Upper lobe of left lung (tissue), 6 donors: ENCODE results near the gene SCN10A. TPM values are rescaled to one million over a fixed set of nuclear protein-coding genes. Genes with fewer than 3 reads are reported as not detected.

Experiments
- ATAC-seq, 2 donors: fragments of 200-7000 bp; cut with Tn5 transposase; one replicate each; pipeline ENCODE4 v1.9.1; 2022; ENCODE audit warnings: mild to moderate bottlenecking in 2 of 2, moderate library complexity in 2 of 2; ENCODE audit not compliant: low FRiP score in 2 of 2
- DNase-seq, 2 donors: peaks; one replicate each; pipeline ENCODE4 v3.0.0-alpha.2; 2019 to 2020
- H3K27ac ChIP-seq, 4 donors: fragments of 200-600 bp; sonication (generic); one replicate each; pipeline ENCODE4 v1.5.1; 2016 to 2019
- H3K27me3 ChIP-seq, 4 donors: fragments of 200-600 bp; sonication (generic); one replicate each; pipeline ENCODE4 v1.5.1; 2017 to 2019
- H3K36me3 ChIP-seq, 4 donors: fragments of 200-600 bp; sonication (generic); one replicate each; pipeline ENCODE4 v1.5.1; 2016 to 2019
- H3K4me1 ChIP-seq, 4 donors: fragments of 200-600 bp; sonication (generic); one replicate each; pipeline ENCODE4 v1.5.1; 2018 to 2019
- H3K4me3 ChIP-seq, 4 donors: fragments of 200-600 bp; sonication (generic); one replicate each; pipeline ENCODE4 v1.5.1; 2017 to 2019; ENCODE audit warnings: mild to moderate bottlenecking in 2 of 4, moderate library complexity in 1 of 4
- H3K9me3 ChIP-seq, 4 donors: fragments of 200-600 bp; sonication (generic); one replicate each; pipeline ENCODE4 v1.5.1; 2018 to 2019
- CTCF ChIP-seq, 6 experiments: fragments of 450-650 bp in 4 of 6; fragments of 200-600 bp in 2 of 6; sonication (generic) in 2 of 6; IDR thresholded peaks; one replicate each; pipeline ENCODE4 v1.5.1; 2016 to 2019; ENCODE audit warnings: antibody characterized with exemption in 6 of 6
- EP300 ChIP-seq, 4 donors: sonication (generic); formaldehyde crosslinking; IDR thresholded peaks; one replicate each; pipeline ENCODE4 v1.5.1; 2017; ENCODE audit warnings: antibody characterized with exemption in 4 of 4, control low read depth in 2 of 4
- POLR2A ChIP-seq, 4 donors: fragments of 450-650 bp; IDR thresholded peaks; one replicate each; pipeline ENCODE4 v1.5.1; 2016 to 2017; ENCODE audit warnings: antibody characterized with exemption in 4 of 4, mild to moderate bottlenecking in 2 of 4
- POLR2AphosphoS5 ChIP-seq, 2 donors: sonication (generic); formaldehyde crosslinking; IDR thresholded peaks; one replicate each; pipeline ENCODE4 v1.5.1; 2017; ENCODE audit warnings: antibody characterized with exemption in 2 of 2
- WGBS, 2 donors: methylation state at CpG; one replicate each; pipeline ENCODE4 v1.1.5; 2017 to 2018; 5-methylcytosine and 5-hydroxymethylcytosine counted together
- total RNA-seq, 6 donors: library from RNA; depleted of rRNA in 4 of 6; stranded (reverse); fragments of >200 nt in 4 of 6; gene quantifications; one replicate each; pipeline versions ENCODE4 v1.1.0 to v1.2.1, GENCODE V29; 2016 to 2021
- donor health status: DM: no; HTN: no; CAD: no; lungs with moderate emphysema.
- donor health status: DM: no; HTN: yes; CAD: no; lungs with severe emphysema.

The SCN10A gene
- total RNA-seq, 6 donors from 2014 or later, result not detected

DNA sequence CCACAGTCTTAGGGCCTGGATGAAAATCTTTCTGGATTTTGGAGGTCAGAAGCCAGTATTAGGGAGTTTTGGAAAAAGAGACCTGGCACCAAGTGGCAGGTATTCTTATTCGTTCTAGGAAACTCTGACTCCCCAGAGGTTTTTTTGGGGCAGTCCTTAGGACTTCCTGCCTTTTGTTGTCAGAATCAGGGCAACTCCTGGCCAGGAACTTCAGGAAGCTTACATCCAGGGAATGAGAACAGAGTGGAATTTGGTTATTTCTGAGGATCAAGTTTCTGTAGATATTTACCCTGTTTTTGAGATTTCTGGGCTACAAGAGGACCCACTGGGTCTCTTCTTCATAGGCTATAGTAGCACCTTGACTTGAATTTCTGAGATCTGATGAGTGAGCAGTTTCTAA is 15.5 kb downstream of the SCN10A start:
- no peak for DNase-seq
- no peak overlapping the region for H3K4me3 ChIP-seq
- 50 to 65% methylated on average over 1 of the region's 1 CpG for WGBS, 2 donors
- H3K27me3 ChIP-seq, result no peaks in the 10 kb centered on the region
- TF ChIP-seq POLR2A (IDR thresholded peaks at IDR 0.05), result no peak
- no peak for TF ChIP-seq EP300 (IDR thresholded peaks at IDR 0.05)
- no peak for TF ChIP-seq CTCF (IDR thresholded peaks at IDR 0.05)
- TF ChIP-seq POLR2AphosphoS5 (IDR thresholded peaks at IDR 0.05), result no peak
- no peaks in the 10 kb centered on the region for H3K9me3 ChIP-seq
- no peaks in the 10 kb centered on the region for H3K36me3 ChIP-seq
- ATAC-seq, result no peak
- H3K4me1 ChIP-seq, result no peaks in the 10 kb centered on the region
- H3K27ac ChIP-seq, result no peak overlapping the region

DNA sequence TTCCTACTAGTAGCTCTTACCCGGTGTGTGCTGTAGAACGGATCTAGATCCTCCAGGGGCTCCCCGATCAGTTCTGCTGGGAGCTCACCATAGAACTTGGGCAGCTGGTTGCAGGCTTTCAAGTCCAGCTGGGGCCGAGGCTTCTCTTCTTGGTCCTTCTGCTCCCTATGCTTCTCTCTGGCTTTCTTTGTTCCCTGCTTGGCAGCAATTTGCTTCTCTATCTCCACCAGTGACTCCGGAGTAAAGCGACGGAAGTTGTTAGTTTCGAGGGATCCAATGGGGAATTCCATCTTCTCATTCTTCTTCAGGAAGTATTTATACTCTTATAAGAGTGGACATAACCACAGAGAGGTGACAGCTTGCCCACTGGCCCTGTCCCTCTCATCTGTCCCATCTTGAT is 22.3 kb downstream of the SCN10A start:
- Histone ChIP-seq H3K4me3 (no peak overlapping the region), H3K4me1 (no peaks in the 10 kb centered on the region), H3K27me3 (no peaks in the 10 kb centered on the region), H3K9me3 (no peaks in the 10 kb centered on the region), H3K36me3 (no peaks in the 10 kb centered on the region), H3K27ac (no peak overlapping the region)
- TF ChIP-seq POLR2A (IDR thresholded peaks at IDR 0.05) (no peak), EP300 (IDR thresholded peaks at IDR 0.05) (no peak), CTCF (IDR thresholded peaks at IDR 0.05) (no peak), POLR2AphosphoS5 (IDR thresholded peaks at IDR 0.05) (no peak)
- no peak for ATAC-seq
- no peak for DNase-seq
- WGBS, 2 donors, result 81 to 84% methylated on average over 8 of the region's 8 CpGs

DNA sequence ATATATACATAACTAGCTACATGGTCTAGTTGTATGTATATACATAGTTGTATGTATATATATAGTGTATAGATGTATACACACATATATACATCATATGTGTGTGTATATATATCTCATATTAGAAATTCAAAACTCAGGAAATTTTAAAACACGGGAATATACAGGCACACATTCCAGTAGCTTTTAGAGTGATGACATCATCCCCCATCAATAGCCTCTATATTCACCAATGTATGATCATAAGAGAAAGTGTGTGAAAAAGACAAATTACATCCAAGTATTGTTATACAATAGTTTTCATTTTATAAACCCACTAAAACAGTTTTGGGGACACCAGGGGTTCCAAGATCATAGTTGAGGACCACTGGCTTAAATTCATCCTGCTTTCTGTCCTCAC is 23.0 kb downstream of the SCN10A start:
- 59 to 86% methylated on average over 1 of the region's 1 CpG for WGBS, 2 donors
- Histone ChIP-seq H3K36me3 (no peaks in the 10 kb centered on the region), H3K4me1 (no peaks in the 10 kb centered on the region), H3K27me3 (no peaks in the 10 kb centered on the region), H3K27ac (no peak overlapping the region), H3K4me3 (no peak overlapping the region), H3K9me3 (no peaks in the 10 kb centered on the region)
- ATAC-seq, result no peak
- no peak for DNase-seq
- TF ChIP-seq POLR2A (IDR thresholded peaks at IDR 0.05), result no peak
- no peak for TF ChIP-seq EP300 (IDR thresholded peaks at IDR 0.05)
- TF ChIP-seq POLR2AphosphoS5 (IDR thresholded peaks at IDR 0.05), result no peak

DNA sequence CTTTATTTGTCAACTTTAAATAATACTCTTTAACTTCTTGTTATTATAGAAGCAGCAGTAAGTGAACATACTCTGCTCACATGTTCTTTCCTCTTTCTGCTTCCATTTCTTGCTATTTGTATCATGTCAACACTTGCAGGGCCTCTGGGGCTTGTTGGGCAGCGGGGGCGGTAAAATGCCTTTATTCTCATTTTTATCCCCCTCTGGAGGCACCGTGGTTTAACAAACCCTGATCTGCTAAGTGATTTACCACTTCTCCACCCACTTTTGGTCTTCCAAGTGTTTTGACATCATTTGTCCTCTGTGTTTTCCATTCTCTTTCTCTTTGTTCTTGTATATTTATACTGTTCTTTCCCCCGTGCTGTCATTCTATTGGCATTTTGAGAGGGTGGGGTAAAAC is 33.9 kb downstream of the SCN10A start:
- WGBS, 2 donors, result 60 to 70% methylated on average over 4 of the region's 4 CpGs
- no peak for TF ChIP-seq POLR2AphosphoS5 (IDR thresholded peaks at IDR 0.05)
- no peak for TF ChIP-seq CTCF (IDR thresholded peaks at IDR 0.05)
- no peak for TF ChIP-seq EP300 (IDR thresholded peaks at IDR 0.05)
- no peak for TF ChIP-seq POLR2A (IDR thresholded peaks at IDR 0.05)
- no peak overlapping the region for H3K4me3 ChIP-seq
- H3K9me3 ChIP-seq, result no peaks in the 10 kb centered on the region
- ATAC-seq, result peak in 1 of 2 donors; percentile 41
- no peaks in the 10 kb centered on the region for H3K36me3 ChIP-seq
- H3K27ac ChIP-seq, result no peak overlapping the region
- no peak for DNase-seq
- H3K4me1 ChIP-seq, result no peaks in the 10 kb centered on the region
- no peaks in the 10 kb centered on the region for H3K27me3 ChIP-seq

GRCh38 chr3:38773528-38773927 is 42.5 kb downstream of the SCN10A start:
- ATAC-seq, result no peak
- H3K36me3 ChIP-seq, result no peaks in the 10 kb centered on the region
- H3K9me3 ChIP-seq, result peaks cover 0 to under 1% (median 0%) of the 10 kb centered on the region in 4 donors
- no peak overlapping the region for H3K27ac ChIP-seq
- no peak for TF ChIP-seq POLR2AphosphoS5 (IDR thresholded peaks at IDR 0.05)
- TF ChIP-seq EP300 (IDR thresholded peaks at IDR 0.05), result no peak
- TF ChIP-seq POLR2A (IDR thresholded peaks at IDR 0.05), result no peak
- TF ChIP-seq CTCF (IDR thresholded peaks at IDR 0.05), result no peak
- H3K27me3 ChIP-seq, result no peaks in the 10 kb centered on the region
- H3K4me1 ChIP-seq, result no peaks in the 10 kb centered on the region
- H3K4me3 ChIP-seq, result no peak overlapping the region
- DNase-seq, result no peak
